ENCODE data around the gene RAB36. TPM values are rescaled to one million over a fixed set of nuclear protein-coding genes. Genes with fewer than 3 reads are reported as not detected.

RAB36 gene
- total and polyA plus RNA-seq, 10 donors = 1.0 to 3.7 (median 1.6) TPM

- Histone ChIP-seq H3K9me3 (no peaks in the 10 kb centered on the region), H3K27ac (no peak overlapping the region), H3K27me3 (replicated peaks in 1 of 7) (no peaks in the 10 kb centered on the region), H3K4me1 (peaks cover 2 to 30% (median 13%) of the 10 kb centered on the region in 6 donors), H3K4me3 (no peak overlapping the region), H3K36me3 (no peaks in the 10 kb centered on the region)
- 87 to 95% (median 91%) methylated on average over 11 to 12 of the region's 12 CpGs for WGBS, 5 donors
- TF ChIP-seq POLR2A (IDR thresholded peaks at IDR 0.05) (no peak), CTCF (IDR thresholded peaks at IDR 0.05 in 8 of 11, conservative IDR thresholded peaks at IDR 0.05 in 3 of 11) (no peak), POLR2AphosphoS5 (IDR thresholded peaks at IDR 0.05) (no peak)
- intact Hi-C loops (cut with DNase I; ENCODE audit: low total_unique reads) = no loop called here
- no peak for DNase-seq
Observed at GRCh38 chr22:23104187-23104971, 40.9 kb upstream of the RAB36 start.

DNA sequence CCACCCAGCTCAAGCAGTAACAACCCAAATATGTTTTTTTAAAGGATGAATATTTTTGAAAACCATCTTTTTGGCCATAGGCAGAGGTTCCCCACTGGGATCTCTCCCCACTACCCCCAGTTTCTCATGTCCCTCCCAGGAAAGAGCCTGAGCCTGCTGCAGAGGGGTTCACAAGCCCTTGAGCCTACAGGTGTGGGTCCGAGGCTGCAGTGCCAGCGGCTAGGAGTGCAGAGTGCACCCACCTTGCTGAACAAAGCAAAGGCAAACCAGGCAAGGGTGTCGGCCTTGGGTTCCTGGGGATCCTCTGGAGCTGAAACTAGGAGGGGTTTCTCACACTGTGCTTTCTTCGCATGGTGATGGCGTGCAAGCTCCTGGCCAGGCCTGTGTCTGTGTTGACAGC lies 40.0 kb upstream of the RAB36 start:
- no peaks in the 10 kb centered on the region for H3K36me3 ChIP-seq
- intact Hi-C loops (cut with DNase I; ENCODE audit: low total_unique reads) = no loop called here
- peaks cover 0 to 23% (median 10%) of the 10 kb centered on the region in 6 donors for H3K4me1 ChIP-seq
- TF ChIP-seq POLR2A (IDR thresholded peaks at IDR 0.05) (no peak), CTCF (IDR thresholded peaks at IDR 0.05 in 8 of 11, conservative IDR thresholded peaks at IDR 0.05 in 3 of 11) (no peak), POLR2AphosphoS5 (IDR thresholded peaks at IDR 0.05) (no peak)
- H3K27me3 ChIP-seq (replicated peaks in 1 of 7) = no peaks in the 10 kb centered on the region
- 97 to 100% (median 97%) methylated on average over 5 of the region's 5 CpGs for WGBS, 5 donors
- H3K4me3 ChIP-seq = no peak overlapping the region
- no peak overlapping the region for H3K27ac ChIP-seq
- DNase-seq = no peak
- H3K9me3 ChIP-seq = no peaks in the 10 kb centered on the region

GRCh38 chr22:23105919-23106318 lies 39.4 kb upstream of the RAB36 start:
- Histone ChIP-seq H3K36me3 (no peaks in the 10 kb centered on the region), H3K9me3 (no peaks in the 10 kb centered on the region), H3K27me3 (replicated peaks in 1 of 7) (no peaks in the 10 kb centered on the region), H3K4me3 (no peak overlapping the region), H3K27ac (no peak overlapping the region), H3K4me1 (peaks cover 0 to 27% (median 12%) of the 10 kb centered on the region in 6 donors)
- intact Hi-C loops (cut with DNase I; ENCODE audit: low total_unique reads) = no loop called here
- TF ChIP-seq POLR2A (IDR thresholded peaks at IDR 0.05) = no peak
- no peak for TF ChIP-seq CTCF (IDR thresholded peaks at IDR 0.05 in 8 of 11, conservative IDR thresholded peaks at IDR 0.05 in 3 of 11)
- TF ChIP-seq POLR2AphosphoS5 (IDR thresholded peaks at IDR 0.05) = no peak
- no peak for DNase-seq
- WGBS, 5 donors = 89 to 95% (median 90%) methylated on average over 5 of the region's 5 CpGs

GRCh38 chr22:23106344-23106743 lies 38.9 kb upstream of the RAB36 start:
- Histone ChIP-seq H3K4me3 (no peak overlapping the region), H3K36me3 (no peaks in the 10 kb centered on the region), H3K27me3 (replicated peaks in 1 of 7) (no peaks in the 10 kb centered on the region), H3K4me1 (peaks cover 0 to 30% (median 12%) of the 10 kb centered on the region in 6 donors), H3K27ac (no peak overlapping the region), H3K9me3 (no peaks in the 10 kb centered on the region)
- 87 to 93% (median 93%) methylated on average over 3 to 4 of the region's 4 CpGs for WGBS, 5 donors
- intact Hi-C loops (cut with DNase I; ENCODE audit: low total_unique reads) = no loop called here
- no peak for DNase-seq
- no peak for TF ChIP-seq POLR2A (IDR thresholded peaks at IDR 0.05)
- TF ChIP-seq POLR2AphosphoS5 (IDR thresholded peaks at IDR 0.05) = no peak
- no peak for TF ChIP-seq CTCF (IDR thresholded peaks at IDR 0.05 in 8 of 11, conservative IDR thresholded peaks at IDR 0.05 in 3 of 11)

Data from spleen (tissue), 11 donors.